GM12864 (cell line): ENCODE measurements around the gene PACRG.
A peak's percentile ranks its signal among the peaks of the same experiment; 100 is the strongest.
"Not testable (repeated sequence)": the region's sequence is repeated elsewhere in the genome, so short reads cannot be mapped to it uniquely, and the experiment has no call there.

Experiments used
- DNase-seq: peaks from one replicate; pipeline ENCODE4 v3.0.0-alpha.2; 2011; ENCODE audit warnings: low read depth
- H3K4me3 ChIP-seq: 2 replicates; pipeline ENCODE4 v1.5.1; 2011; ENCODE audit warnings: mild to moderate bottlenecking, low read depth, low read length, control low read depth
- CTCF ChIP-seq: IDR thresholded peaks from 2 replicates; pipeline ENCODE4 v1.5.1; 2011; ENCODE audit warnings: low read depth, mild to moderate bottlenecking, moderate library complexity, low read length, control low read depth, inconsistent platforms; ENCODE audit errors: missing control alignments

Gene PACRG

GRCh38 chr6:162727322-162728182, at the start of gene PACRG, which contains the start of gene PRKN:
Gene PACRG, plus strand, starts transcription at chr6:162727974.
Gene PRKN, minus strand, starts transcription at chr6:162727766.
- no peak for TF ChIP-seq CTCF
- peak; percentile 75 for DNase-seq
- H3K4me3 ChIP-seq, result peak within 1 kb of the TSS; percentile 83

- not testable (repeated sequence) for H3K4me3 ChIP-seq, DNase-seq
Measured at GRCh38 chr6:162678896-162679295, 48.9 kb upstream of the PACRG start.

- no peak for TF ChIP-seq CTCF
- H3K4me3 ChIP-seq, result no peak overlapping the region
Measured at GRCh38 chr6:162679681-162680080, 48.1 kb upstream of the PACRG start.

DNA sequence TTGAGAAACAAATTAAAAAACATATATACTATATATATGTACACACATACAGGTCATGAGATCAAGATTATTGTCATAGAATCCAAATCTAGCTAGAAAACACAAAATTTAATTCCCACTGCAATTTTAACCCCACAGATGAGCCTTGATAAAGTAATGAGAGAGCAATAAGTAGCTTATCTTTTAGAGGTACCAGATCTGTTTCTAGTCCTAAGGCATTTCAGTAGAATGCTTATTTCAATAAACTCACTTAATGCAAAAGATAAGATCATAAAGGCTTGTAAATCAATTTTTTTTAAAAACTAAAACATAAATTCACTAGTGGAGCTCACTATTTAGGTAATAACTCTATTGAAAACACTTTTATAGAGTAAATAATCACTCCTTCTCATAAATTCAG, 47.4 kb upstream of the PACRG start:
- H3K4me3 ChIP-seq, result no peak overlapping the region
- no peak for TF ChIP-seq CTCF
- no peak for DNase-seq

More at GRCh38 chr6:162679681-162680080, 48.1 kb upstream of the PACRG start:
- DNase-seq, result no peak

DNA sequence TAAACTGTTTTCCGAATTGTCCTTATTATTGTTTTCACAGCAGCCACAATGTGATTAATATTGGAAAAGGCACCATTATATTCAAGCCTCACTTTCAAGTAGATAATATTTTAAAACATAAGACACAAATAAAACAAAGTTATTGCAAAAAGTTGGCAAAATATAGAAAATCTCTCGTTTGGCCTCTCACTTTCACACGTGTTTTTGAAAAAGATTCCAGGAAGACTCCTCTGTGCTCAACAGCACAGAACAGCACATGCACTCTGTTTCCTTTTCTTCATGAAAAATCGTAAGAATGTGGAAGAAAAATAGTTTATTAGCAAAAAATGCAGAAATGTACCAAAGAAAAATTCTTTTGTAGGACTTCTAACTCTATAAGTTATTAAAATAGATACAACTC, 46.9 kb upstream of the PACRG start:
- H3K4me3 ChIP-seq, result no peak overlapping the region
- TF ChIP-seq CTCF, result no peak
- no peak for DNase-seq

- H3K4me3 ChIP-seq, result no peak overlapping the region
- no peak for DNase-seq
- no peak for TF ChIP-seq CTCF
Measured at GRCh38 chr6:162681447-162681846, 46.3 kb upstream of the PACRG start.

GRCh38 chr6:162683135-162683534, 44.6 kb upstream of the PACRG start:
- H3K4me3 ChIP-seq, result no peak overlapping the region
- no peak for TF ChIP-seq CTCF
- DNase-seq, result no peak
